HG03066 (cell line): ENCODE results near the gene GORASP1.

Source experiments
- ATAC-seq: cut with Tn5 transposase; IDR thresholded peaks from one replicate; pipeline ENCODE4 v1.9.1; 2021; ENCODE audit warnings: low read depth; ENCODE audit not compliant: unreplicated experiment

The GORASP1 gene

DNA sequence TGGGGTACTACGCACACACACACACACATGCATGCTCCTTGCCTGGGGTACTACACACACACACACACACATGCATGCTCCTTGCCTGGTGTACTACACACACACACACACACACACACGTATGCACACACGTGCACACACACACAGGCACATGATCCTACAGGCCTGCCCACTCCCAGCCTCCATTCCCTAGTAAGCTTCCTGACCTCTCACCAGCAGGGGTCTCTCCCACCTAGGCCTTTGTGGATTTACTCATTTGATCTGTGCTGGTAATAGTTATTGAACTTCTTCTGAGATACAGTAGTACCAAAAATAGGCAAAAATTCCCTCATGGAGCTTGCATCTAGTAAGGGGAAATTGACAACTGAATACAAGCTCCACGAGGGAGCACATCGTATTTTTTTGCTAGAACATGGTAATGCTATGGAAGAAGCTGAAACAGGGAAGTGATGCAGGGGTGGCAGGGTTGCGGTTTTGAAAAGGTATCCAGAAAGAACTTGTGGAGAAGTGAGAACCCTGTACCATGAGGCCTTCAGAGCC, 19.2 kb upstream of the GORASP1 start:
- ATAC-seq: no peak

DNA sequence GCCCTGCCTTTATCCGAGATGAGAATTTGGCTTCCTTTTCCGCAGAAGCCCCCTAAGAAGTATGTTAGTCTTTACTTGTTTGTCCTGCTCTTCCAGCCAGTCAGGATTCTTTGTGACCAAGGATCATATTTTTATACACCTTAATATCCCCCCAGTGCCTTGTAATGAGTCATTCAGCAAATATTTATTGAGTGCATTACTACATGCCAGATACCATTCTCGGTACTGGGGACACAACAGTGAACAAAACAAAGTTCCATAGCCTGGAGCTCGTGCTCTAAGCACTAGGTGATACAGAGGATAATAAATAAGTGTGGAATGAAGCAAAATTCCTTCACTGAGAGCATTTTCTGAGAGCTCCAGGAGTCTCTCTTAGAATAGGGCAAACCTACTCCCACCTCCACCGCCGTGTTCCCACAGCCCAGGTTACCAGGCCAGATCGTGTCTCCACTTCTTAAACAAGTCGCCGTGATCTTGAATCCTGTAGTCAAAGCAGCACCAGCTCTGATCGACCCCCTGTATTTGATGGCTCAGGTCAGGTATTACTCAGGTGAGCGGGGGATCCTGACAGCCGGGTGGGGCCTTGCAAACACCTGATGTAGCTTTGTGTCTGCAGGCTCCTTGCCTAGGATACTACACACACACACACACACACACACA, 18.5 kb upstream of the GORASP1 start:
- ATAC-seq: no peak

DNA sequence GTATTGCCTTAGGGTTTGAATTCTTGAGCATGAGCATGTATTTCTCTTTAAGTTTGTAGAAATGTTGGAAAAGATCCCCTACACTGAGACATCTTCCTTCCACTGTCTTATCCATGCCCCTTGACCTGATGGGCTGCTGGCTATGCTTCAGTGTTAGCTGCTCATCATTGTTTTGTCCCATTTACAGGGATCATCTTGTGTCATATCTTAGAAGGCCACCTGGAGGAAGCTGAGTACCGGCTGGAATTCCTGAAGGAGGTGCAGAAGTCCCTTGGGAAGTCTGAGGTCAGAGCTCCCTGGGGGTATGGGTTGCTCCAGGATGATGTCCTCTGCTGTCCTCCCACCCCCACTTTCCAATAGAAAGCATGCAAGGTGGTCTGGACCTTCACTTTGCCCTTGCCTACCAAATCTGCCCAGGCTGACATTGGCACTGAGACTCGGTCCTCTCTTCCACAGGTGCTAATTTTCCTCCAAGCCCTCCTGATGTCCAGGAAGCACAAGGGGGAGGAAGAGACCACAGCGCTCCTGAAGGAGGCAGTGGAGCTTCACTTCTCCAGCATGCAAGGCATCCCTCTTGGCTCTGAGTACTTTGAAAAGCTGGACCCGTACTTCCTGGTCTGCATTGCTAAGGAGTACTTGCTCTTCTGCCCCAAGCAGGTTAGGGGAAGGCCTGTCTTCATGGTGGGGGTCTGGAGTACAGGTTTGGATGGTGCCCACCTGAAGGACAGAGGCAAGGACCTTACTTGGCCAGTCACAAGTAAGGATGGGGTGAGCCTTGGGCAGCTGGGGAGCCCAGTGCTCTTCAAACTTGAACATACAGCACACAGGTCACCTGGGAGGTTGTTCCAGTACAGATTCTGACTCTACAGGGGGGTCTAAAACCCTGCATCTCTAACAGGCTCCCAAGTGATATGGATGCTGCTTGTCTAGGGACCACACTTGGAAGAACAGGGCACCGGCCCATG, 17.7 kb upstream of the GORASP1 start:
- ATAC-seq: no peak

DNA sequence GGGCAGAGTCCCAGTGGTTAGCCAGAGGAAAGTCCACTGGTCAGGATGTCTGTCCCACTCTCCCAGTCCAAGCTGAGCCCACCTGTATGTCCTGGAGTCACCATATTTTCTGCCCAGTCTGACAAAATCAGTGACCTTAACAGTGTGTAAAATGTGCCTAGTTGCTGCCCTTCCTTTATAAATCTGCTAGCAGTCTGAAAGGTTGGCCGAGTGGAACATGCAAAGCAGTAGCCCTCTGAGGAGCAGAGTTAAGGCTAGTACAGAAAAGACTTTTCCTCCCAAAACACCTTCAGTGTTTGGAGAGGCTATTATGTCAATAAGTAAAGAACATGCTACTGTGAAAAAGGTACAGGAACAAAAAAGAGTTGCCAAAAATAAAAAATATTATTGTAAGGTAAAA, 15.4 kb upstream of the GORASP1 start:
- ATAC-seq: no peak

DNA sequence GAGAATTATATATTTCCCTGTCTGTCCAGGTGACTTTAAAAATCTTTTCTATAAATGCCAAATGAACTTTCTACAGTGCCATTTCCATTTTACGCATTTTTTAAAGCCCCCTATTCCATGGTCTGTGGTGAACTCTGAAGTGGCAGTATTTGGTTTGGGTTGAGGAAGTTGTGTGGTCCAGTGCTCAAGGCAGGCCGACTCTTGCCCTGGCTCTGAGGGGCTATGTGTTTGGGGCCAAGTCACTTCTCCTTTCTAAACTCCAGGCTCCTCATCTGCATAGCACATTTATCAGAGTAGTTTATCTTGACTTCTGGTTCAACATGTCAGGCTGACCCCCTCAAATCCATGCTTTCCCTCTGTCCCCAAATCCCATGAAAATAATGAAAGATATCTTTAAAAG, 14.2 kb upstream of the GORASP1 start:
- no peak for ATAC-seq

DNA sequence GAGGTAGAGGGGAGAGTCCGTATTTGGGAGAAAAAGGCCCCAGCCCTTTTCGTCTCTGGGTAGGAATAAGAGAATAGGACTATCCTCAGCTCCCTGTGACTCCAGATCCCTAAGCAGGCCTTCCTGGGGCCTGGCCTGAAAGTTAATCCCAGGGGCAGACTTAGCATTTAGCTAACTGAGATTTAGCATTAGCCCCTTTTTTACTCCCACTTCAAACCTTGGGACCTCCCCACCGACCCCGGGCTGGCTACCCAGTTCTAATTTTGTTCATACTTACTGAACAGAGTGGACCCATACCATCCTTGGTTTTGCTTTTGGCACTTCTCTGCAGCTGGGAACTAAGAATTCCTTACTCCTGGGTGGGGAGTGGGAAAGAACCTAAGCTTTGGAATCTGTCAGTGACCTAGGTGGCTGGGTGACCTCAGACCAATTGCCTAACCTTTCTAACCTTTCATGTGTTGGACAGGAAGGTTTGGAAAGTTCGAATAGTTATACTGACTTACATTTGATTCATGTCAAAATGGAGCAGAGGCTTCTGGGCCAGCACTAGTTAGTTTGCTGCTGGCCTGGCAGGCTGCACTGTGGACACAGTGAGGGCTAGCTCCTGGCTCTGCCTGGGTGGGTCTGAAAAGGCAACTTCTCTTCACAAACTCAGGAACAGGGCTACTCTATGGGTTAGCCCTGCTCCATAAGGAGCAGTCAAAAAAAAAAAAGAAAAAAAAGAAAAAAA, 11.7 kb upstream of the GORASP1 start:
- no peak for ATAC-seq

DNA sequence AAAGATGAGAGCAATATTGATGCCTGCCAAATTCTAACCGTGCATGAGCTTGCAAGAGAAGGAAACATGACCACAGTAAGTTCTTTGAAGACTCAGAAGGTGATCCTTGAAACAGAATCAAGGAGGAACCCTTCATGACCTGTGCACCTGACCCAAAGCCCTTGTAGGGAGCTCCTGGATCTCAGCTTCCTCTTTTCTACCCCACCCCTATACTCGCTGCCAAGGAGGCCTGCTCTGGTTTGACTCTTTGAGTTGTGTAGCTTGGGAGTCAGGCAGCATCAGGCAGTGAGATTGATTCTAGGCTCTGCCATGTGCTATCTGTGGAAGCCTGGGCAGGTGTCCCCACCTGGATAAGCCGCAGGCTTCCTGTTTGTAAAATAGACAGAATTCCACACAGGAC, 10.7 kb upstream of the GORASP1 start:
- ATAC-seq: no peak

DNA sequence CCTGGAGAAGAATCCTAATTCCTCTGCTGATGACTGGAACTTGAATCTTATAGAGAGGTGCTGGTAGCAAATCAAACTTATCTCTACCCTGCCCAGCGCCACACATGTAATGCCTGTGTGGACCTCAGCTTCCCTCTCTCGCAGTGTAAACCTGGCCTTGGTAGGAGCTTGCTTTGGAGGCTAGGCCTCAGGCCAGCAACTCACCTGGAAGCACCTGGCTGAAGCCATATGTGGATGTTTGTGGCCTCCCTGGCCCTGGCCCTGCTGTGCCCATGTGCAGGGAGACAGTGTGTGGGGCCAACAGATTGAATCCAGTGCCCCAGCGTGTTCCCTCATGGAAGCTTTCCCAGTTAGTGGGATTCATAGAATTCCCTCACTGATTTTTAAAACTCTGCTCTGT, 8.4 kb upstream of the GORASP1 start:
- no peak for ATAC-seq

DNA sequence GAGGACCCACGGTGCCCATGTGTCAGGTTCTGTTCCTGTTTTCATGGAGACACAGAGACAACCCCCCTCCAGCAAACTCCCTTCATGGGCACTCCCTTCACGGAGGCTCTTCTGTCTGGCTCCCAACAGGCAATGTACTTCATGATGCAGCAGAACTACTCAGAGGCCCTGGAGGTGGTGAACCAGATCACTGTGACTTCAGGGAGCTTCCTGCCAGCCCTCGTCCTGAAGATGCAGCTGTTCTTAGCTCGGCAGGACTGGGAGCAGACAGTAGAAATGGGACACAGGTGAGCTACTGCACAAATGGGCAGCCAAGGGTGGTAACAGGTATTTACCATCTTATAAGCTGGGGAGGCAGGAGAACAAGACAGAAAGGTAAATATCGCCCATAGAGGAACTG, 7.0 kb upstream of the GORASP1 start:
- ATAC-seq: no peak

DNA sequence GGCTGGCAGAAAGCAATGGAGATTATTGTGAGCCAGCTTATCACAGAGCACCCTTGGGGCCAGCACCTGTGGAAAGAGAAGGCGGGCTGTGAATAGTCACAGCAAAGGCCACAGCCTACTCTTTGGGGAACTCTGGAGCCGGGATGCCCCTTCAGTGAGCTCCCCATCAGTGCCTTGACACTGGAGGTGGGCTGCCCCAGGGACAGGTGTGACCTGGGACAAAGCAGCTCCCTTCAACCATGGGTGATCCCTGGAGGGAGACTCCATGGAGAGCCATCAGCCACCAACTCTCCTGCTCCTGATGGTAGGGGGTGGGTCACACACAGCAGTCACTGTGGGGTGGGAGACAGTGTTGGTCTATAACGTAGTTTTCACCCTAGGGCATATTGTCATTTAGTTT, 5.9 kb upstream of the GORASP1 start:
- ATAC-seq: no peak

DNA sequence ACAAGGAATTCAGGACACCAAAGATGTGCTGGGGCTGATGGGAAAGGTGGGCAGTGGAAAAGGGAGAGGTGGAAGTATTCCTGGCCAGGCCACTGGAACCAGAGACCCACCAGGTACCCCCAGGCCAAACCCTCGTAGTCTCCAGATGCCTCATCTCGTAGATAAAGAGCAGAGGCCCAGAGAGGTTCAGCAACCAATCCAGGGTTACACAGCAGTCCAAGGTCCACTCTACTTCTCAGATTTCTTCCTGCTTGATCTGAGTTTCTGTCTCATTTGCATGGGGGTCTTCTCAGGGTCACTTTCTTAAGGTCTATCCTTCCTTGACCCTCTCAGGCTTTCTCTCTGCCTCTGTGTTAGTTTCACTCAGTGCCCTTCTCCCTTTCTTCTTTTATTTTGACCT, 5.1 kb upstream of the GORASP1 start:
- no peak for ATAC-seq

DNA sequence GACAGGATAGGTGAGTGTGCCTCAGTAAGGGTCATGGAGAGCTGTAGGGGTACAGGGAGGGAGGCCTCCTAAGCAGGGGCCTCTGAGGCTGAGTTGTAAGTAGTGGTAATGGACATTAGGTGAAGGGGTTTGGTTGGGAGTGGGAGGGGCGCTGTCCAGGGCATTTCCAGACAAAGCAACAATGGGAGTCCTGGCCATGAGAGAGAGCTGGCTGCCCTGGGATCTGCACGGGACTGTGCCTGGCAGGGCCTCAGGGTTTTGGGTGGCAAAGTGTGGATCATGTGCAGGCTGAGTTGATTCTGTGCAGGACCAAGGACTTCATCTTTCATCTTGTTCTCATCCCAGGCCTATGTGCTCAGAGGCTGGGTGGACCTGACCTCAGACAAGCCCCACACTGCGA, 4.7 kb upstream of the GORASP1 start:
- ATAC-seq: no peak

DNA sequence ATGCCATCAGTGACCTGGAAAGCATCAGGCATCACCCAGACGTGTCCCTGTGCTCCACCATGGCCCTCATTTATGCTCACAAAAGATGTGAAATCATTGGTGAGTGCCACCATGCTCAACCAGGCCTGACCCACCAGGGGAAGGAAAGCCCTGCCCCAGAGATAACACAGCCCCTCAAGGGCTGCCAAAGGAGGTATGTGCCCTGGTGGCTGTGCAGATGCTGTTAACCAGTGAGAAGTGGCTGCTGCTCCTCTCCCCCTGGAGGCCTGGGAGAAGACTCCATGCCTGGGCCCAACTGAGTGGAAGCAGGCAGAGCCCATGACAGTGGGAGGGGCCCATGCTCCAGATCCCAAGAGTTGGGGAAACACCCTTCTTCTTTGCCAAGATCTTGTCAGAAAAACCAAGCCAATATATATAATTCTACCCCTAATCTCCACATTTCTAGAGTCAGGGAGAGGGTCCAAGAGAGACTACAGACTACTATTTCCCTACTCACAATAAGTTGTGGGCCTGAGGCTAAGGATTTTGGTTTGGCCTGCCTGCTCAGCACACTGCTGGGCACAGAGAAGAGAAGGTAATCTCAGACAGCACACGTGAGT, 2.7 kb upstream of the GORASP1 start:
- no peak for ATAC-seq

DNA sequence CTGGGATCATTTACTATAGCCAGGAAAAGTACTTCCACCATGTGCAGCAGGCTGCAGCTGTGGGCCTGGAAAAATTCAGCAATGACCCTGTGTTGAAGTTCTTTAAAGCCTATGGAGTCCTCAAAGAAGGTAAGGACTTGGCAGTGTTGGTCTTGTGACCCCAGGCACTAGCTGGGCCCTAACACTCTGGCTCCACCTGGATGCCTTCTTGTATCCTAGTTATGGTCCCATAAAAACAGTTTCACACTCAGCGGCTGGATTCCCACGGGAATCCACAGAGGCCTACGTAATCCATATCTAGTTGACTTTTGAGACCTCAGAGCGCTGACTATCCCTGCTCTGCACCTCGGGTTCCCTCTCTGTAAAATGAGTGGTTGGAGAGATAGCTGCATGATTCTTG, 1.7 kb upstream of the GORASP1 start:
- ATAC-seq: no peak

DNA sequence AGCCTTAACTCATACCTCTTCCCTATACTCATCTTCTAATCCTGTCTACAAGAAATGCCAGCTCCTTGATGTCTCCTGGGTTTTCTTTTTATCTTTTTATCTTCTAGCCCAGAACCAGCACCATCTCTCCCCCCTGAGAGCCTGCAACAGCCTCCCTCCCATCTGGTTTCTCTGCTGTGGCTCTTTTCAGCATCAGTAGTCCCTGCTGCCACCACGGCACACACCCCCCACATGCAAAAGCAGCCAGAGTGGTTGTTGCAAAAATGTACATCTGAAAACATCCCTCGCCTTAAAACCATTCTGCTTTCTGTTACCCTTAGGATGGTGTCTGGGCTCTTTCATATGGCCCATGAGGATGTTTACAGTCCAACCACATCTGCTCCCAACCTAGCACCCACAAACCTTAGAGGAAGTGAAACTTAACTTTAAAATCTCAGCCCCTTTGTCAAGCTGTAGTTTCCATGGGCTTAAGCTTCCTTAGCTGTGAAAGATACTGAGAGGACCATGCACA, 828 bp upstream of the GORASP1 start:
- ATAC-seq: peak; percentile 73

DNA sequence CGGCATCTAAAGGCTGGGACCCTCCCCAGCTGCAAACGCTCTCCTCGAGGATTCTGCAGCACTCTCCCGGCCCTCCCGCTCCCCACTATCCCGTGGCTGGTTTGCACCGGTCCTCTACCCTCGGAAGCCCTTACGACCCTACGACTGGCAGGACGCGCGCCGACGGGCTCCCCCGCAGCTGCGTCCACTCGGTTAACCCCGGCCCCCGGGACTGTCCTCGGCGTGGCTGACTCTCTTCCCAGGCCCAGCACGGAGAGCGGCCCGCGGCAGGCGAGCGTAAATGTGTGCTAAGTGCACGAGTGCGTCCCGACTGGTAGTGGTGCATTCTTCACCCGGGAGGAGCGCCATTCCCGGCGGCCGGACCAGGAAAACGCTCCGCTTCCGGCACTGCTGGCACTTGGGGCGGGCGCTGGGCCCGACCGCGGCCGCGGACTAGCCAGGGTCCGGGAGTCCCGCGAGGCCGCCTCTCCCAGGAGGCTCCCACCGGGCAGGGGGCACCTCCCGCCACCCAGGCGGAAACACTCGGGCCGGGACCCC, 508 bp downstream of the GORASP1 start:
- ATAC-seq: peak; percentile 18

DNA sequence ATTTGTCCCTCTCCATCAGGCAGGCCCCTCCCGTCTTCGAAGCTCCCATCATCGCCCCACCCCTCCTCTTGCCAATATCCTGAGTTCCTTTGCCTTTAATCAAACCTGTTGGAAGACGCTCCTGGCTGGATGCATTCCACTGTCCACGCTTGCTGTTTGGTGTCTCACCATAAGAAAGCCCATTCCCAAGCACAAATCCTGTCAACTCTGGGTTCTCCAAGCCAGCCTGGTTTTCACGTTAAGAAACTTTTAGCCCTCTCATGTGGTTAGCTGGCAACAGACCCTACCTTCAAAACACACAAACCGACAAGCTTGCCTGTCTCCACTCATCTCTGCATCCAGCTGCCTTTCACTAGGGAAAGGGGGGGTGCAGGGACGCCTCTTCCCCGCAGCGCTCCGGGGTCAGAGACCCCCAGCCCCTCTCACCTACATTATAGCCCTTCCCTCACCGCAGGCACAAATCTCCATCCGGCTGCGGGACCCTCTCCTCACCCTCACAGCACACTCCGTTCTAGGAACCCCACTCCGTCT, 1.1 kb downstream of the GORASP1 start:
- ATAC-seq: no peak

DNA sequence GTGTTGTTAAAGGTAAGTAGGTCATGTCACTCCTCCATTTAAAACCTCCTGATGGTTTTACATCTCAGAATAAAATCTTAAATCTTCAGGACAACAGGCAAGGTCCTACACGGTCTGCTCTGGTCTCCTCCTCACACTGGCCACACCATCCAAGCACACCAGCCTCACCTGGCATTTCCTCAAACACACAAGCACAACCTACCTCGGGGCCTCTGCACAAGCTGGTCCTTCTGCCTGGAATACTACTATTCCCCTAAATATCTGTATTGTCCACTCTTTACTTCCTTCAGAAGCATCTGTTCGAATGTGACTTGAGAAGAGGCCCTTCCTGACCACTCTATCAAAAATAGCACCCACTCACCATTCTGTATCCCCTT, 1.8 kb downstream of the GORASP1 start:
- ATAC-seq: no peak

DNA sequence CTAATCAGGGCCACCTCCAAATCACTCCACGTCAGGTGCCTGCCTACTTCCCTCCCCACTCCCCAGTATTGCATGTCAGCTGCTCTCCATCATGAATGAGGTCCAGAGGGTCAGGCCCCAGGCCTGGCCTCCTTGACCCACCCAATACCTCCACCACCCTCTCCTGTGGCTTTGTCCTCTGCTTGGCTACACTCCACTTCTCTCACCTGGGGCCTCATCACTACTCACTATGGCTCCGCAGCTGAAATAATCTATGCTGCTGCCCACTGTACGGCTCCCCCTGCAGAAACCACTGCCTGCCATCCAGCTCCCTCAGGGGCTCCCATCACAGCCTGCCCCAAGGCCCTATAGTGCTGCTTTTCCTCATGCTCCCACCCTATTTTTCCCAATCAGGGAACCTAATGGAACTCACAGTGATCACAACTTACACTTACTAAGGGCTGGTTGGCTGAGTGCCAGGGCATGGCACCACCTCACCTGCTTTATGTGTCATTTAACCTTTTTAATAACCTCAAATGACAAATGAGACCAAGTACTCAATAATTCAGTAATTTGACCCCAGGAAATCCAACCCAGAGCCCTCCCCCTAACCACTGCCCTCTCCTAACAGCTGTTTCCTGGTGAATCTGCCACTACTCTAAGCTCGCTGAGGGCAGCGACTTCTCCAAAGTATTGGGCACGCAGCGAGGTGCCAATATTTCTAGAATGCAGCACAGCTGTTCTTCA, 2.3 kb downstream of the GORASP1 start:
- ATAC-seq: no peak
